ENCODE data around the gene IL13RA1. TPM values are rescaled to one million over a fixed set of nuclear protein-coding genes. Genes with fewer than 3 reads are reported as not detected.

The IL13RA1 gene
- total RNA-seq, 1 experiment from 2014 or later: 14.4 TPM

- Histone ChIP-seq H3K9ac (ENCODE audit: extremely low read depth, insufficient read length, low read length) (no peak overlapping the region), H4K20me1 (ENCODE audit: control insufficient read depth, insufficient read depth, insufficient read length) (no peaks in the 10 kb centered on the region), H2BK15ac (ENCODE audit: low read depth, low read length) (no peak overlapping the region), H4K8ac (replicated peaks; ENCODE audit: insufficient read length, low read depth, low read length) (no peak overlapping the region), H3K4me2 (ENCODE audit: insufficient read depth, insufficient read length, low read length) (no peak overlapping the region), H3K56ac (ENCODE audit: insufficient read length, low read depth, low read length) (no peak overlapping the region), H3K27ac (ENCODE audit: insufficient read length, low read depth, low read length) (no peak overlapping the region), H3K23ac (ENCODE audit: insufficient read length, low read depth, low read length) (no peak overlapping the region), H3K79me1 (ENCODE audit: insufficient read depth, low read depth, low read length, poor library complexity, severe bottlenecking) (no peaks in the 10 kb centered on the region), H2AFZ (ENCODE audit: low read length) (no peak overlapping the region), H2AK5ac (ENCODE audit: insufficient read length, low read length) (no peak overlapping the region), H2BK120ac (ENCODE audit: low read depth, low read length, poor library complexity, severe bottlenecking) (no peak overlapping the region), H2BK20ac (ENCODE audit: low read depth, low read length, poor library complexity, severe bottlenecking) (no peak overlapping the region), H3K4me1 (ENCODE audit: insufficient read depth, low read length) (0 out of 2 replicates have a peak, but pooled peaks cover 2% of the 10 kb centered on the region), H3T11ph (ENCODE audit: low read length) (no peak overlapping the region), H3K27me3 (ENCODE audit: insufficient read depth, low read length) (no peaks in the 10 kb centered on the region), H4K91ac (ENCODE audit: insufficient read length, low read depth, low read length) (no peak overlapping the region), H3K9me3 (ENCODE audit: control insufficient read depth, low read depth, low read length) (peaks cover 42% of the 10 kb centered on the region), H3K79me2 (ENCODE audit: insufficient read depth, low read length) (no peaks in the 10 kb centered on the region), H3K23me2 (ENCODE audit: insufficient read length, low read depth, low read length, poor library complexity, severe bottlenecking) (no peaks in the 10 kb centered on the region), H3K4ac (ENCODE audit: low read depth, low read length) (no peak overlapping the region), H3K18ac (ENCODE audit: insufficient read length, low read depth, low read length) (no peak overlapping the region), H3K14ac (ENCODE audit: insufficient read depth, low read length) (no peak overlapping the region), H2BK5ac (ENCODE audit: insufficient read length, low read length) (no peak overlapping the region), H2BK12ac (ENCODE audit: insufficient read length, low read depth, low read length) (no peak overlapping the region), H4K5ac (ENCODE audit: insufficient read length, low read depth, low read length) (no peak overlapping the region)
- peaks cover 7 to 69% of the 10 kb centered on the region in 2 experiments; a peak in 4 of 5 replicates for H3K9me3 Mint-ChIP-seq
- no peak overlapping the region for H3K4me3 Mint-ChIP-seq
- no peak for DNase-seq
- WGBS (ENCODE audit: extremely low coverage, insufficient read length, low lambda C conversion rate): no CpG with 5 or more reads among the region's 5 CpGs
- no peaks in the 10 kb centered on the region for H3K27me3 Mint-ChIP-seq (ENCODE audit: low read depth)
- H3K27ac Mint-ChIP-seq: no peak overlapping the region
- TF ChIP-seq CTCF (conservative IDR thresholded peaks at IDR 0.05): no peak
- H3K36me3 Mint-ChIP-seq (ENCODE audit: insufficient read depth in 1 of 3, low read depth in 3 of 3): peaks cover 0 to 8% (median 1%) of the 10 kb centered on the region in 3 experiments; a peak in 3 of 7 replicates
- no peaks in the 10 kb centered on the region; a peak in 1 of 4 replicates for H3K4me1 Mint-ChIP-seq
Measured at GRCh38 chrX:118702741-118703140, 24.7 kb upstream of the IL13RA1 start.

Measured in H9 (cell line).